IPS-11a (cell line): Measurements from ENCODE around the gene MED12L.

Source experiments
- H3K4me3 ChIP-seq: one replicate; pipeline ENCODE4 v1.5.1; 2013; ENCODE audit warnings: low read depth, low read length, control low read depth

Gene MED12L

DNA sequence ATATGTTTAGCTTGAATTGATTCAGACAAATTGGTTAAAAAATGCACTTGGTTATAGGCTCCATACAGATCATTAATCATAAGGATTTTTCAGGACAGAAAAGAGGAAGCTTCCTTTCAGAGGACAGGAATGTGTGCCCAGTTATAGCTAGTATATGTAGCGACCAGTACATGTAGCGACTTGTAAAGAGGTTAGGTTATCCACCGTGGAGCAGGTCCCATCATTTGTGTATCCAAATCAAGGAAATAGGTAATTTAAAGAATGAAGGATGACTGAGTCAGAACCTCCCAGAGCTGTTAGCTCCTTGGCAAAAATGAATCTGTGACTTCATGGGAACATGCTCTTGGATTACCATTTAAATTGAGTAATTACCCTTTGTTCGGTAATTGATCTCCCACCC, 314.9 kb downstream of the MED12L start:
- no peak overlapping the region for H3K4me3 ChIP-seq

DNA sequence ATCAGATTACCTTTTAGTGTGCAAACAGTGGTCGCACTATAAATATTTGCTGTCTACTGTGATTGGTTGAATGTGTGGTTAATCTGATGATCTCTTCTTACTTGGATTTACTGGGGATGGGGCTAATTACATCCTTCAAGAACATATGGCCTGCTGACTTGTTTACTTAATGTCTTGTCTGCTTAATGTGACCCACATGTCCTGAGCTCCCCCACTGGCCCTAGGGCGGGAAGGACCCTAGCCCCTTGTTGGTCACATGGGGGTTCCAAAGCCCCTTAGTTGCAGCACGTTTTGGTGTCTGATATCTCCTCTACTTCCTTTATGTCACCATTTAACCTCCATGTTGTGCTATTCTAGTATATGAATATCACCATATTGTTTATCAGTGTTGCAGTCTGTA, 316.9 kb downstream of the MED12L start:
- no peak overlapping the region for H3K4me3 ChIP-seq

DNA sequence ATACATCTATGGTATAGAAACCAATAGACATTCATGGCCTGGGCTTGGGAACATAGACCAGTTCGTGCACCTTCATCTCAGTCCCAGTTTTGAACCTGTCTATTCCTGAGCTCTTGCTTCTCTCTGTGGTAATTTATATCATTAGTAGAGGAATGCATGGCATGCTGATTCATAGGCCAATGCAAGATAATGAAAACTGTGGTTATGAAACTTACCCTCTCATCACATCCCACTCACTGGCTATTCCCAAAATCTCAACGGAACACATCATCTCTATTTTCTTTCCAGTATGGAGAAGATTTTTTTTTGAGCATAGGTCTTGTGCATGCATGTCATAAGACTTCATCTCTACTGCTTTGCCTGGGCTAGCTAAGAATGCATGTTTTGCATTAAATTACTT, 317.8 kb downstream of the MED12L start:
- H3K4me3 ChIP-seq: no peak overlapping the region

DNA sequence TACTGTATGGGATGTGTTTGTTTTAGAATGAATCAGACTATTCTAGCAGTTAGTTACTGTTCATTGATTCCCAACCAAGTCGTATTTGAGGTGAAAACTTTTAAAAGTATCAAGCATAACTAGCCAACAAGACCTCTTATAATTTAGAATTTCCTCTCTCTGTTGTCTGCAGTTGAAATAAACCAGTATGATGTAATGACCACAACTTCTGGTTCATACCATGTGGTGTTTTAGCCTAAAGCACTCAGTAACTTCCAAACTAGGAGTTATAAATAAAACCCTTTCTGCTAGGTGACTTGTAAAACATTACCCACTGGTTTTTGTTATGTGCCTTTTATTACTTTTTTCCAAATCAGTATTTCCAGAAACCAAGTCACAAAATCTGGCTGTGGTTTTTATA, 318.9 kb downstream of the MED12L start:
- no peak overlapping the region for H3K4me3 ChIP-seq

DNA sequence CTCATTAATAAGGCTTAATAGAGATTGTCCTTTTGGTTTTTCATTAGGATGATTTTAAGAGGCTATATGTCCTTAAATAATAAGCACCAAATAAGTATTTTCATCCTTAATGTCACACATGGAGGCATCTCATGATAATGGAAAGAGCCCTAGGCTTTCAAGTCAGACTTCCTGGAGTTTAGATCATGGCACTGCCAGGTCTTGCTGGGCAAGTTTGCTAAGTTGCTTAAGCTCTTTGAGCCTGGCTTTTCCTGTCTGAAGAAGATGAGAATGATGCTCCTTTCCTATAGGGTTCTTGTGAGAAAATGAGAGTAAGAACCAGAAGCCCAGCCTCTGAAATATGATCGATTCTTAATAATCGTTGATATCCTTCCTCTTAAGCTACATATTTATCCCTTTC, 322.5 kb downstream of the MED12L start:
- H3K4me3 ChIP-seq: no peak overlapping the region

DNA sequence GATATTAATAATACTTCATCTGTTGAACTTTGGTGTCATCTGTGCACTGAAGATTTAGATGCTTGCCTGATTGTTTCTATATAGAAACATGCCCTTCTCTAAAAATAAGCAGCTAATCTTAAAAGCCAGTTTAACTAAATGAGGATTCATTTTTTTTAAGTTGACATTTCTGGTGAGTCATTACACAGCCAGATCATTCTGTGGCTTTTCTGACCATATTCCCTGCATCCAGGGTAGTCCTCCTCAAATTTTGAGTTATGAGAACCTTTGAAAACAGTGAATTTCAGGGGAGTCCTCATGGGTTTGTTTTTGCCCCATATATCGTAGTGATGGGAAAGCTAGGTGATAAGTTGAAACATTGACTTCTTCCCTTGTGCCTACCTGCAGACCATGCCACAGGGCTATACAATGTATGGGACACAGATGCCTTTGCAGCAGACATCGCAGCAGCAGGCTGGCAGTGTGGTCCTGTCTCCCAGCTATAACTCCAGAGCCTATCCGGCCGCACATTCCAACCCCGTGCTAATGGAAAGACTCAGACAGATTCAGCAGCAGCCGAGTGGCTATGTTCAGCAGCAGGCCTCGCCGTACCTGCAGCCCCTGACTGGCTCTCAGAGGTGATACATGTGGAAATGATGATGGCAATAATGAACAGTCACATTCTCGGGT, 325.6 kb downstream of the MED12L start:
- H3K4me3 ChIP-seq: no peak overlapping the region

DNA sequence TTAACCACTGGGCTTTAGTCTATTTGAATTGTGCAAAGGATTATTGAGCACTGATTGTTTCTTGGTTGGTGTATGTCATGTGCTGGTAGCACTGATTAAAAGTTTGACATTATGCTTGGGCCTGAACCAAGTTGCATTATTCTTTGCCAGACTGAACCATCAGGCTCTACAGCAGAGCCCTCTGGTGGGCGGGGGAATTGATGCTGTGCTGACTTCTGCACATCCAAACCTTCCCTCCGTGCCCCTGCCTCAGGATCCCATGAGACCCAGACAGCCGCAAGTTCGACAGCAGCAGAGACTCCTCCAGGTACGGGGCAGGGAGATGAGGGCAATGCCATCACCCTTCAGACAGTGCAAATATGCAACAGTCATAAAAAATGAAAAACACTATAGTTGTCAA, 327.5 kb downstream of the MED12L start:
- no peak overlapping the region for H3K4me3 ChIP-seq

DNA sequence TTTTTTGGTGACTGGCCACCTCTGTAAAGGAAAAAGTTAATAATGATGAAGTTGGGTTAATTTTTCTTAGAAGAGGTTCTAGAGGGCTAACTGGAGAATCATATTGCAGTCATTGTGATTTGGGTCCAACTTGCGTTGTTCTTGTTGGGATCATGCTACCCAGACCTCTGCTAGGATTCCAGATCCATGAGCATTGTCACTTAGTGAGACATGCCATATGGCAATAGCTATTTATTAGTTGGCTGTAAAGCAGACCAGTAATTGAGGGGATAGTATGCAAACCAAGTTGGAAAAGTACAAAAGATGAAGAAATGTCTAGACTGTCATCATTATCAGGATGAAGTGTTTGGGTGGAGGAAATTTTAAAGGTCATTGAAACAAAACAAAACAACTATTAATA, 329.8 kb downstream of the MED12L start:
- H3K4me3 ChIP-seq: no peak overlapping the region

DNA sequence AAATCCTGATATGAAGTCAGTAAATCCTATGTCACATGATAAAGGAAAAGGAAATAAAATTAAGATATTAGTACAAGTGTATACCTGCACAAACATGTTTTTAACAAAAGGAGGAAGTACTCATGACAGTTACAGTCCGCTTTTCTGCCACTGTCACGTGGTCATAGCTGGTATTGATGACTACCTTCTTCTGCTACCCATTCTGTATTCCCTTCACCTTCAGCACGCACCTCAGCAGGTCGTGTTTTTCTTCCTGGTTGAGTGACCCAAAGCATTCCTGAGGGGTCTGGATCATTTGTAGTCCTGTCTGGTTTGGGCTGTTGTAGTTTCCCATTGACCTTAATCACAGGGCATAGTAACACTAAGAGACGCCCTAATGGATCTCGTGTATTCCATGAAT, 334.3 kb downstream of the MED12L start:
- H3K4me3 ChIP-seq: no peak overlapping the region

DNA sequence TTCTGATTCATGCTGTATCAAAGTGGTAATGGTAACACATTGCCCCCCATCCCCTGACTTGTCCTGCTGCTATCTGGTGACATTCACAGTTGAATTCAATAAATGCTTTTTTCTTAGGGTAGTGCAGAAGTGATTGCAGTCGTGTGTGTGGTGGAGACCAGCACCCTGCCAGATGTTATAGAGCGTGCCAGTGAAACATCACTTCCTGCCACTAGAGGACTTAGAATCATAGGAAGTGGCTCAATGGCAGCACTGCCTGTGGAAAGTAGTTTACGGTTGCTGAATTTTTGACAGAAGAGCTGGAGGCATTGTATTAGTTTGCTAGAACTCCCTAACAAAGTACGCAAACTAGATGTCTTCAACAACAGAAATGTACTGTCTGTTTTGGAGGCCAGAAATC, 336.5 kb downstream of the MED12L start:
- H3K4me3 ChIP-seq: no peak overlapping the region

DNA sequence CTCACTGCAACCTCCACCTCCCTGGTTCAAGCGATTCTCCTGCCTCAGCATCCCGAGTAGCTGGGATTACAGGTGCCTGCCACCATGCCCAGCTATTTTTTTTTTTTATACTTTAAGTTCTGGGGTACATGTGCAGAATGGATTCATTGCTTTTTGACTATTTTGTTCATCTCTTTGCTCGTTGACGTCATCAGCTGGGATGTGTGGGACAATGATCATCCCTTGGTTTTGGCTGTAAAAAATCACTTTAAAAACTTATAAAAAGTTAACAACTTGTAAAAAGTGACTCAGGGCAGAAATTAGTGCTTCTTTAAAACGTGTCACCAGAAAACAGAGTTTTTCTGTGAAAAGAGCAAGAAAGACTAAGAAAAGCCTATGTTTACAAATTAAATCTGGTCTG, 337.6 kb downstream of the MED12L start:
- no peak overlapping the region for H3K4me3 ChIP-seq

DNA sequence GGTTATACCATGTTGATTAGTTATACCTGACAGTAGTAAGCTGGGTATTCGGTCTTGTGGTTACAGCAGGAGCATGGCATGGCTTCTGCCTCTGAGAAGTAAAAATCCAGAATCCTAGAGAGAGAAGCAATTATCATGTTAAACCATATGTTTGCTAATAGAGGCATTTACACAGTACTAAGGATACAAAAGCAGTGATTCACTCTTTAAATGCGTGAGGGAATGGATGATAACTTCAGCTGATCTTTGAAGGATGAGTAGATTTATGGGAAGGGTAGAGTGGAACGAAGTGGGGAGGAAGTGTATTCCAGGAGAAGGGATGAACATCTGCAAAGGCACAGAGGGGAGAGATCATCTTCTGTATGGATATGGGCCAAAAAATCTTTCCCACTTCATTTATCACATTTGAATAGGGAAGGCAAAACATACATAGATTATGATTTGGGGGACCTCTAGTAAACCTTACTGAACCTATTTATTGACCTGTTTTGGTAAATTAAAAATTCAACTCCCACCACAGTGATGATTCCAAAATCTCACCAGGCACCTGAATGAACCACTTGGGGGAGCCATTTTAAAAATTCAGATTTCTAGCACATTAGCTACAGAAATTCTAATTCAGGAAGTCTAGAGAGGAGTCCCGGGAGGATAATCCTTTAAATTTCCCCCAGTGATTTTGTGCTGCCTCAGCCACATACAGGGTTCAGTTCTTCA, 340.3 kb downstream of the MED12L start:
- H3K4me3 ChIP-seq: no peak overlapping the region

DNA sequence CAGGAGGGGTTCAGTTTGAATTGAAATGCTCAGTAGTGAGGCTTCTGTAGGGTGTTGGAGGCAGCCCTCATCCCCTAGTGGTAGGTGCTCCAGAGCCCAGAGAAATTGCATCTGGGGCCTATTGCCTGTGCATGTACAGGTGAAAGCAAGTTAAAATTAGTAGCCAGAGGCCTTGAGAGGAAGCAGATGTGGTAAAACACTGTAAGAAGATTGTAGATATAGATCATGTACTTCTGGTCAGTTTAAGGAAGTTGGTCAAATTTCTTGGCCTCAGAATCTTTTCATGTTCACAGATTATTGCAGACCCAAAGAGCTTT, 340.8 kb downstream of the MED12L start:
- no peak overlapping the region for H3K4me3 ChIP-seq

DNA sequence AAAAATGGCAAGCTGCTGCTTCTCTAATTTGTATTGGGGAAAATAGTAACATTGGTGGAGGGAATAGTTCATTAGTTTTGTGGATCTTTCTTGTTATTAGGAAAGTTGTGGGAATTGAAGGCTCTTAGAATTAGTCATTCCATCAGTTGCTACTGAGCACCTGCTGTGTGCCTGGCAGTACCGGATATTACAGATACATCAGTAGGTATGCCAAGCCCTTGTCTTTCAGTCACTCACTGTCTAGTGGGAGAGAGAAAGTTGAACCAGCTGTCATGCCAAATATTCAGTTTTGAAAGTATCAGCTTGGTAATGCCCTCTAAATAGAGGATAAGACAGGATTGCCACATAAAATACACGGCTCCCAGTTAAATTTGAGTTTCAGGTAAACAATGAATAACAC, 342.9 kb downstream of the MED12L start:
- H3K4me3 ChIP-seq: no peak overlapping the region

DNA sequence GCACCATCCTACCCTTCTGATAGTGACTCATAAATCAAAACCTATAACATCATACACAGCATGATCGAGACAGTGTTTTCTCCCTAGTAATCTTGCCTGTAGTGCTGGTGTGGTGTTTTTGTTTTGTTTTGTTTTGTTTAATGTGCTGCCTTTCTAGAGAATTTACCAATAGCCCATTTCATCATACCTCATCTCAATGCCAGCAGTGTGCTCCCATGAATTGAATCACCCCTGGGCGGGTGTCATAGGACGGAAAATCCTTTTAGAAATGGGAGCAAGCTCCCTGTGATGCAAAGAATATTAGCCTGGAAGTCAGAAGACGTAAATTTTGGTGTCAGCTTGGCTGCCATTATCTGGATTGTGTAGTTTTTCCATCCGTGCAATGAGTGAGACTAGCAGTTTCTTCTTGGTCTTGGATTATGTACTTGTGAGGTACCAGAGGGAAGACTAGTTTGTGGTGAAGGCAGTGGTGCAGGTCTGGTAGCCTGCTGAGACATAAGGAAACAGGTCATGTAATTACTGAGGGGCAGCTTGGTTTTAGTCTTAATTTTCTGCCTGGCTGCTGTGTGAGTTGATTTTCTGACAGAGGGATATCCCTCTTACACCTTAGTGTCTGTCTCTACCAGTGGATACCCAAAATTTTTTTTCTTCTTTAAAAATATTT, 345.5 kb downstream of the MED12L start:
- no peak overlapping the region for H3K4me3 ChIP-seq

DNA sequence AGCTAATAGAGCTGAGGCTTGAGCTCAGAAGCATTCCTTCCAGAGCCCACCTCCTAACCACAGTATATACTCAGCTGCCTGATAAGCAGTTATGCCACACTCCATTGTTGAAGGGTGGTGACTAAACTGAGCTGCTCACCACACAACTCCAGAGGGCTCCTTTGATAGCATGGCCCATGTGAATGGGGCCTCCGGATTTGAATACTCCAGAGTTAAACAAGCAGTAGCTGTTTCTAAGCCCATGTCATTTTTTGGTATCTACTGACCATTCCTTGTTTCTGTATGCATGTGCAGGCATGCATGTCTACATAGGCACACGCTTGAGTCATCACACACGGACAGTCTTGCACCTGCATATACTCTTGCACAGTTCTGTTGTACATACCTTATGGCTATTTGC, 346.5 kb downstream of the MED12L start:
- H3K4me3 ChIP-seq: no peak overlapping the region

DNA sequence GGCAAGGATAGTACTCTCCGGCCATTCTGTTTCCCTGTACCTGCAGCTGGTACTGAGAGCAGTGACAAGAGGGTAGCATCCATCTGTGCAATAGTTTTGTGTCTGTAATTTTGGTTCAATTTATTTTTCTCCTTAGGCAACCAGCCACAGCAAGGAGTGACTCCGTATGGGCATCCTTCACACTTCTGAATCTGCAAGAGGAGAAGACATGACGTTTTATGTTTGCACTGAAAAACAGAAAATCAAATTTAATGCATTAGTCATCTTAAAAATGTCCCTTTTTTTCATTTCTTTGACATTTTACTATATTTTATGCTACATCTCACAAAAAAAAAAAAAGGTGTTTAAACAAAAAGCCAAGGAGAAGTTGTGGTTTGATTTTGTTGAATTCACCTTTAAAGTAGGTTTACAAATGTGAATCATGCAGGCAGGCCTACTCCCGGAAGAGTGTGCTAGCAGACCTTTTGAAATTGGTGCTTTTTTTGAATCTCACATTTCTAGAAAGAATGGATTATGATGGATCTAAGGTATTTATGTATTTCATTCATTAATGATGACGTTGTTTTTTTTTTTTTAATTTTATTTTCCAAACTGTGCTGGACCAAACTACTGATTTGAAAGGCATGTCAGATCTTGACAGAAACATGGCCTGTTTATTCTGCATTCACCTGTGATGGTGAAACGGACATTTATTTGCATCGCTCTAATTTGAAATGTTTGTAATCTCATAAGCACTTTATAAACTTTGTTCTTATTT, 347.3 kb downstream of the MED12L start:
- H3K4me3 ChIP-seq: no peak overlapping the region

DNA sequence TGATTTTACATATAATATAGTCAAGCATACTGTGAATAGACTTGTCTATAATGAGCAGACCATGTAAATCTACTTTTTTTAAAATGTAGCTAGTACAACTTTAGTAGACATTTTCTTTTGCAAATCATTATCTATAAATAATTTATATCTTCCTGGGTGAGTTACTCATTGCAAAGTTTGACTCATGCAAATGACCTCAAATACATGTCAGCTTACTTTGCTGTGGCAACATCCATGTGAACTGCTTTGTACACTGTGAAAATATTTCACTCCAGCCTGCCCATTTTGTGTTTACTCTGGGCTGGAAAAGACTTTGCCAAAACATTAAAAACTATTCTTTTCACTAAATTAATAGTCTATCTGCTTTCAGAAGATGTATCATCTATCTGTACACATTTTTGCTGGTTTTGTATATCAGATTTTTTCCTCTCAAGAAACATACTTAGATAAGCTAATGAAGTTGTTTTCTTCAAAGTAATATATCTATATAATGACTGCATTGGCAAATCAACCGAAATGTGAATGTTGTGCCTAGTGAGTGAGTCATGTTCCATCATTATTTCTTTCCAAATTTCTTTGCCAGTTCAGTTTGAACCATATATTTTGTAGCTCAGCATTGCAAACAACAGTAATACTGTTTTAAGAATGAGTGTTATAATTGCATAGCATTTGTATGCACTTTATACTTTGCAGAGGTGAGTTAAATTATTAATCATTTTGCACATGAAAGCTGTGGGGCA, 348.9 kb downstream of the MED12L start:
- H3K4me3 ChIP-seq: no peak overlapping the region

DNA sequence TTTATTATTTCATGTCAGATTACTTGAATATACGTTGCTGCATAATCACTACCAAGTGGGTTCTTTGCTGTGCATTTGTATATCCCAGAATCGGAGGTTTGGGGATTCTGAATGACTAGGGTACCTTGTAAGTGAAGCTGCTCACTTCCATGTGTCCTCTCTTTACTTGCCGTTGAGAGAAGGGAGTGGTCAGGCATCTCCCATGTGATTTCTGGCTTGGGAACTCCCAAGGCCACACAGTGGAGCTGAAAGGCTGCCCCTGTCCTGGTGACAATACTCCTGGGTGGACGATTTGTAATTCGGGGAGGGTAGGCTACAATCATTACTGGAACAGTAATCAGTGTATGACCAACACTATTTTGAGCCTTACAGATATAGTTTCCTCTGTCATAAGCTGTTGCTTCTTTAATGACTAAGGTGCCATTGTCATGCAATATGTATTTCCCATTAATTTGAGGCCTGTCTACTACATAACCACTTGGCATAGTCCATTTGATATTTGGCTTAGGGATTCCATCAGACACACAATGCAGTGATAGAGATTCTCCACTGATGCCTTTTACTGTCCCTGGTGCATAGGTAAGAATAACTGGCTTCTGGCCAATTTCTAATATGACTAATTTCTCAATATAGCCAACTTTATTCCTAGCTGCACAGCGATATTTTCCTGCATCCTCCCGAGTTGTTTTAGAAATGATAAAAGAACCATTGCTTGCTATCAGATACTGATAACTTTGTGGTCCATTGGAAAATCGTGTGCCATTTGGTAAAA, 351.4 kb downstream of the MED12L start:
- no peak overlapping the region for H3K4me3 ChIP-seq

DNA sequence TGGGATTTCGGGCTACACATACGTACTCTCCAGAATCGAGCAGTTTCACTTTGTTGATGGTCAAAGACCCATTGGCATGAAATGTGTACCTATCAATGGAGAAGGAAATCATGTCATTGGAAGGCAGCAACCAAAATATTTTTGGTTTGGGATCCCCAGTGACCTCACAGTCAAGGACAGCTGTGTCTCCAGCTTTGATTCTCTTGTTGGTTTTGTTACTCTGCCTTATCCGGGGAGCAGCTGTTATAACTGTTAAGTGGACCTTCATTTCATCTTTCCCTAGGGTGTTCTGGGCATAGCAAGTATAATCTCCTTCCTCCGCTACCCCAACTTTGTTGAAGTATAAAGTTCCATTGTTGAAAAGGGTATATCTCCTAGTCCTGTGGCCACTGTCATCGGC, 352.4 kb downstream of the MED12L start:
- H3K4me3 ChIP-seq: no peak overlapping the region
